Stimulated activated naive CD8-positive, alpha-beta T cell treated with anti-CD3 and anti-CD28 coated beads, Interleukin-15, Interleukin-2, amounts not matched to agents 100 ng/mL and 50 ng/mL, for 24 hours (primary cell): ENCODE results near the gene RAB40B.

ENCODE experiments used
- H3K27ac Mint-ChIP-seq: one replicate; pipeline ENCODE4 v1.8.0; 2021; ENCODE audit warnings: mild to moderate bottlenecking, mixed read lengths
- H3K27me3 Mint-ChIP-seq: one replicate; pipeline ENCODE4 v1.8.0; 2021; ENCODE audit warnings: mixed read lengths
- H3K36me3 Mint-ChIP-seq: one replicate; pipeline ENCODE4 v1.8.0; 2021; ENCODE audit warnings: low read depth, mixed read lengths
- H3K4me1 Mint-ChIP-seq: one replicate; pipeline ENCODE4 v1.8.0; 2021; ENCODE audit warnings: low read depth, mixed read lengths
- H3K4me3 Mint-ChIP-seq: one replicate; pipeline ENCODE4 v1.8.0; 2021; ENCODE audit warnings: mild to moderate bottlenecking, mixed read lengths
- H3K9me3 Mint-ChIP-seq: one replicate; pipeline ENCODE4 v1.8.0; 2021; ENCODE audit warnings: mixed read lengths

RAB40B gene

GRCh38 chr17:82640036-82640435, 58.5 kb downstream of the RAB40B start:
- Mint-ChIP-seq H3K4me3 (no peak overlapping the region), H3K36me3 (peaks cover 57% of the 10 kb centered on the region), H3K4me1 (peaks cover 24% of the 10 kb centered on the region), H3K27ac (no peak overlapping the region), H3K27me3 (no peaks in the 10 kb centered on the region), H3K9me3 (no peaks in the 10 kb centered on the region)

DNA sequence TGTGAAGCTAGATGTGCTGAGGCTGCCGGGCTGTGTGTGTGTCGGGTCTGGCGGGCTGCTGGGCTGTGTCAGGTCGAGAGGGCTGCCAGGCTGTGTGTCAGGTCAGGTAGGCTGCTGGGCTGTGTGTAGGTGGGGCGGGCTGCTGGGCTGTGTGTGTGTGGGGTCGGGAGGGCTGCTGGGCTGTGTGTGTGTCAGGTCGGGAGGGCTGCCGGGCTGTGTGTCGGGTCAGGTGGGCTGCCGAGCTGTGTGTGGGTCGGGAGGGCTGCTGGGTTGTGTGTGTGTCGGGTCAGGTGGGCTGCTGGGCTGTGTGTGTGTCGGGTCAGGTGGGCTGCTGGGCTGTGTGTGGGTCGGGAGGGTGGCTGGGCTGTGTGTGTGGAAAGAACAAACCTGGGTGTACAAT, 58.9 kb downstream of the RAB40B start:
- H3K27ac Mint-ChIP-seq = no peak overlapping the region
- H3K27me3 Mint-ChIP-seq = no peaks in the 10 kb centered on the region
- no peaks in the 10 kb centered on the region for H3K9me3 Mint-ChIP-seq
- H3K4me1 Mint-ChIP-seq = peaks cover 28% of the 10 kb centered on the region
- H3K36me3 Mint-ChIP-seq = peaks cover 60% of the 10 kb centered on the region
- no peak overlapping the region for H3K4me3 Mint-ChIP-seq

DNA sequence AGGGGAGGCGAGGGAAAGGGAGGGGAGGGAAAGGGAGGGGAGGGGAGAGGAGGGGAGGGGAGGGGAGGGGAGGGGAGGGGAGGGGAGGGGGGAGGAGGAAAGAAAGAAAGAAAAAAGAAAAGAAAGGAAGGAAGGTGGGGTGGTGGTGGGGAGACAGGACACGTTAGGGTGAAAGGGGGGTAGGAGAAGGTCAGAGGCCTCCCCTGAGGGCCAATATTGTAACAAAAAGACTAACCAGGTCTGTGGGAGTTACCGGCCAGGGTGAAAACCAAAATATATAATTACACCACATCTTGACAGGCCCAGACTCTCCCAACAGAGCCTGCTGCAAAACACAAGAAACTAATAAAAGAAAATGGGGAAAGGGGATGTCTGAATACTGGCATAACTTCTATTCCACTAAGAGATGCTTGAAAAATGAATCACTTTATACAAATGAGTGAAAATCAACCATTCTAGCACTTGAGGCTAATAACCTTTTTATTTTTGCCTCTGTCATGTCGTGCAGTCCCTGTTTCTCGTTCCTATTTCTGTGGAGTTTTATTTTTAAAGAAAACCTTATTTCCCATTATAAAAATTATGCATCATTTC, 60.2 kb downstream of the RAB40B start:
- Mint-ChIP-seq H3K4me1 (peaks cover 31% of the 10 kb centered on the region), H3K27me3 (no peaks in the 10 kb centered on the region), H3K36me3 (peaks cover 58% of the 10 kb centered on the region), H3K4me3 (no peak overlapping the region), H3K27ac (no peak overlapping the region), H3K9me3 (no peaks in the 10 kb centered on the region)

DNA sequence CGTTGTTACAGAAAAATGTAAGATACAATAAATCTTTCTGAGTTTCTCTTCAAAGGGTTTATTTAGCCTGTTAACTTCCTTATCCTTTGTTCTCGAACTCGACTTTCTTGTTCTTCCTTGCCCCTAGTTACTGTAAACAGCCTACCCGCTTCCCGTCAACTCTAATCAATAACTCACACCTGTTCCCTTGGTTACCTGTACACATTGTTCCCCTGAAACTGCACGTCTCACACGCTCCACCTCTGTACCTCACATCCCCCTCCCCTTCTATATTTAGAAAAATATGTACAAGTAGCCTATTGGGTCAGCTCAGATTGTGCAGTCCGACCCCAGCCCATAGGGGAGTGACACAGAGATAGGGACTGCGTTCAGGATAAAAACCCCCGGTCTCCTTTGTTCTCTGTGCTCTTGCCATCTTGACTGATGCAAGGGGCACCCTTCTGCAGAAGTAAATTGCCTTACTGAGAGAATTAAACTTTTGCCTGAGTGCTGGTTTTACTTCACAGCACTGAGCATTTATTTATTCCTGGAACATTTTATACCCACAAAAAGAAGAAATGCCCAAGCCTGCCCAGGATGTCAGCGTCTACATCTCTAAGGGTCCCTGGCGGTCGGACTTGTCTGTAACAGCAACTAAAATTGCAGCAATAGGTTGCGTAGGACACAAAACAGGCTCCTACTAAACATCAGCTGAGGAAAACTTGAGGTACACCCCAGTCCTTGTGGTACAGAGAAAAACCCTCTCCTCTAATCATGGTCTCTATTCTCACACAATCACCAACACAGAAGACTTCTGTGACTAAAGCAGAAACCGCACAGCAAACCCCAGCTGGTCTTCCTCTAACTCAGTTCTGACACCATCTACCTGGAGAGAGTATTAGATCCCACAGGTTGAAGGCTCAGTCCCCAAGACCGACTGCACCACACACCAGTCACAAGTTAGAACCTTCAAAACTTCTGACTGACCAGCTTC, 61.6 kb downstream of the RAB40B start:
- Mint-ChIP-seq H3K4me3 (no peak overlapping the region), H3K36me3 (peaks cover 50% of the 10 kb centered on the region), H3K9me3 (no peaks in the 10 kb centered on the region), H3K27ac (no peak overlapping the region), H3K27me3 (no peaks in the 10 kb centered on the region), H3K4me1 (peaks cover 33% of the 10 kb centered on the region)

DNA sequence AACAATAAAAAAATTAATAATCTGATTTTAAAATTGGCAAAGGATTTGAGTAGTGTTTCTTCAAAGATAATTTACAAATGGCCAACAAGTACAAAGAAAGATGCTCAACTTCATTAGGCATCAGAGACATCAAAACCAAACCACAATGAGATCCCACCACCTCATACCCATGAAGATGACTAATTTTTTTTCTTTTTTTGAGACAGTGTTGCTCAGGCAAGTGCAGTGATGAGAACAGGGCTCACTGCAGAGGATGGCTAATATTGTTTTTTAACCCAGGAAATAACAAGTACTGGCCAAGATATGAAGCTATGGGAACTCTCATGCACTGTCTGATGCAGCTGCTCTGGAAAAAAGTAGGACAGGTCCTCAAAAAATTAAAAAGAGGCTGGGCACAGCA, 65.2 kb downstream of the RAB40B start:
- peaks cover 25% of the 10 kb centered on the region for H3K4me1 Mint-ChIP-seq
- no peaks in the 10 kb centered on the region for H3K9me3 Mint-ChIP-seq
- H3K4me3 Mint-ChIP-seq = no peak overlapping the region
- H3K27me3 Mint-ChIP-seq = no peaks in the 10 kb centered on the region
- H3K27ac Mint-ChIP-seq = no peak overlapping the region
- H3K36me3 Mint-ChIP-seq = peaks cover 50% of the 10 kb centered on the region

DNA sequence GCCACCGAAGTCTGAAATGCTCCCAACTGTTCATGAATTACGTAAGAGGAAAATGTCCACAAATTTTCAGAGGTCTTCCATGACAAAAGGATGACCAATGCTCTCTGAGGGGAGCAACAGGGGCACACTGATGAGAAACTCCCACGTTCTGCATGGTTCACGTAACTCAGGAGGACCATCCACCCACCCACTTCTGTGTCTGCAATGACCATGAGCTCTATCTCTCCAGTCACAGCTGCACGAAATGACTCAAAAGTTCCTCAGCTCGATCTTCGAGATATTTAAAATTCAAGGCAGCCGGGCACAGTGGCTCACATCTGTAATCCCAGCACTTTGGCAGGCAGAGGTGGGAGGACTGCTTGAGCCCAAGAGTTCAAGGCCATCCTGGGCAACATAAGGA, 66.0 kb downstream of the RAB40B start:
- Mint-ChIP-seq H3K27me3 (no peaks in the 10 kb centered on the region), H3K4me3 (no peak overlapping the region), H3K36me3 (peaks cover 56% of the 10 kb centered on the region), H3K9me3 (no peaks in the 10 kb centered on the region), H3K4me1 (peaks cover 22% of the 10 kb centered on the region), H3K27ac (no peak overlapping the region)

DNA sequence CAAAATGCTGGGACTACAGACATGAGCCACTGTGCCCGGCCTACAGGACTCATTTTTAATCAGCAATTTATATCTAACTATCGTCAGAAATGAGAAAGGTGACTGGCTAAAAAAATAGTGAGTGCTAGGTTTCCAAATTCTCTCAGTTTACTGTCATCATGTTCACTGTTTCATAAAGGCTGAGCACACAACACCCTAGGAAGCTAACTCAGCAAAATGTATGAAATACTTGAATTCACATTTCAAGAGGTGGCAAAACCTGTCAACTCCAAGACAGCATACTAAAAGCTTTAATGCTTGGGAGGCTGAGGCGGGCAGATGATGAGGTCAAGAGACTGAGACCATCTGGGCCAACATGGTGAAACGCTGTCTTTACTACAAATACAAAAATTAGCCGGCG, 67.0 kb downstream of the RAB40B start:
- Mint-ChIP-seq H3K27ac (no peak overlapping the region), H3K9me3 (no peaks in the 10 kb centered on the region), H3K36me3 (peaks cover 56% of the 10 kb centered on the region), H3K4me1 (peaks cover 19% of the 10 kb centered on the region), H3K4me3 (no peak overlapping the region), H3K27me3 (no peaks in the 10 kb centered on the region)

DNA sequence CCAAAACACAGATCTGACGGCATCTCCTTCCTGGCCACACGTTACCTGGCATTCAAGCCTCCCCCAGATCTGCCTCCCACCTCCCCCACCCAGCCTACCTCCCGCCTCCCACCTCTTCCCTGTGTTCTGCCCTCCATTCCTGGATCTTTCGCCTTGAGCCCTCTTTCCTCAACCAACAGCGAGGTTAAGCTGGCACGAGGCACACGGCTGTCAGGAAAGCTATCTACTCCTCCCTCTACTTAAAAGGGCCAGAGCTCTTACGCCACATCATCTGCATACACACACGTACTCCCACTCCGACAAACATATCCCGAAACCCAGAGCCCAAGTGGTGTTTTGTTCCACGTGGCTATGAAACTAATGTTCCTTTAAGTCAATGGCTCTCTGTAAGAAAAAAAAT, 68.3 kb downstream of the RAB40B start:
- Mint-ChIP-seq H3K27me3 (no peaks in the 10 kb centered on the region), H3K9me3 (no peaks in the 10 kb centered on the region), H3K4me3 (no peak overlapping the region), H3K4me1 (peaks cover 19% of the 10 kb centered on the region), H3K27ac (peak overlapping the region; percentile 40), H3K36me3 (peaks cover 56% of the 10 kb centered on the region)

GRCh38 chr17:82629748-82630147, 68.8 kb downstream of the RAB40B start:
- Mint-ChIP-seq H3K27me3 (no peaks in the 10 kb centered on the region), H3K9me3 (no peaks in the 10 kb centered on the region), H3K4me3 (no peak overlapping the region), H3K27ac (peak overlapping the region; percentile 40), H3K4me1 (peaks cover 17% of the 10 kb centered on the region), H3K36me3 (peaks cover 58% of the 10 kb centered on the region)

GRCh38 chr17:82627405-82627804, 71.1 kb downstream of the RAB40B start:
- Mint-ChIP-seq H3K27me3 (no peaks in the 10 kb centered on the region), H3K36me3 (peaks cover 60% of the 10 kb centered on the region), H3K27ac (no peak overlapping the region), H3K4me1 (peaks cover 3% of the 10 kb centered on the region), H3K9me3 (no peaks in the 10 kb centered on the region), H3K4me3 (no peak overlapping the region)

GRCh38 chr17:82623707-82624106, 74.8 kb downstream of the RAB40B start:
- peaks cover 74% of the 10 kb centered on the region for H3K36me3 Mint-ChIP-seq
- H3K27me3 Mint-ChIP-seq = no peaks in the 10 kb centered on the region
- H3K27ac Mint-ChIP-seq = no peak overlapping the region
- no peaks in the 10 kb centered on the region for H3K9me3 Mint-ChIP-seq
- H3K4me1 Mint-ChIP-seq = no peaks in the 10 kb centered on the region
- H3K4me3 Mint-ChIP-seq = no peak overlapping the region

GRCh38 chr17:82619641-82620040, 78.9 kb downstream of the RAB40B start:
- Mint-ChIP-seq H3K4me1 (no peaks in the 10 kb centered on the region), H3K27me3 (no peaks in the 10 kb centered on the region), H3K36me3 (peaks cover 72% of the 10 kb centered on the region), H3K27ac (no peak overlapping the region), H3K4me3 (no peak overlapping the region), H3K9me3 (no peaks in the 10 kb centered on the region)

DNA sequence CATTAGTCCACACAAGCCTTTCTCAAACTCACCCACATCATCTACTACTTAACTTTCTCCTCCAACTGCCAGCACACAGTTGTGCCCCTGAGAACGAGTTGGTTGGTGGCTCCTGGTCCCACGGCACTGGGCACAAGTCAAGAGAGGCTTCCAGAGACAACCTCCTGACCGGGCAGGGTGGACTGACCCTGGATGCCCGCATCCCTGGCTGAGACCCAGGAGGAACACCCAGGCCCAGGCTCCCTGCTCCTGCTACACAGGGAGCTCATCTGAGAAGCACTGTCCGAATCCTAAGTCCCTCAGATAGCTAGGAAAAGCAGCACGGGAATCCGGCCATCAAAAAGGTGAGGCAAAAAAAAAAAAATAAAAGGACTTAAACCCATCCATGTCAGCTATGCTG, 79.3 kb downstream of the RAB40B start:
- Mint-ChIP-seq H3K4me3 (no peak overlapping the region), H3K4me1 (no peaks in the 10 kb centered on the region), H3K27ac (no peak overlapping the region), H3K27me3 (no peaks in the 10 kb centered on the region), H3K36me3 (peaks cover 75% of the 10 kb centered on the region), H3K9me3 (no peaks in the 10 kb centered on the region)

GRCh38 chr17:82616021-82616711, 82.3 kb downstream of the RAB40B start:
- no peak overlapping the region for H3K4me3 Mint-ChIP-seq
- H3K4me1 Mint-ChIP-seq = no peaks in the 10 kb centered on the region
- H3K27me3 Mint-ChIP-seq = no peaks in the 10 kb centered on the region
- H3K9me3 Mint-ChIP-seq = no peaks in the 10 kb centered on the region
- no peak overlapping the region for H3K27ac Mint-ChIP-seq
- H3K36me3 Mint-ChIP-seq = peaks cover 71% of the 10 kb centered on the region
